Peyer's patch (tissue), 4 donors: Measurements from ENCODE around the gene ADAMTS10. TPM values are rescaled to one million over a fixed set of nuclear protein-coding genes. Genes with fewer than 3 reads are reported as not detected.

Experiments used
- DNase-seq, 3 donors: peaks; one replicate each; pipeline ENCODE4 v3.0.0-alpha.2; 2017 to 2019
- H3K27ac ChIP-seq, 4 donors: fragments of 200-600 bp; sonication (generic); one replicate each; pipeline ENCODE4 v1.5.1; 2016 to 2019
- H3K27me3 ChIP-seq, 2 donors: fragments of 200-600 bp; sonication (generic); one replicate each; pipeline ENCODE4 v1.5.1; 2019
- H3K36me3 ChIP-seq, 3 donors: fragments of 200-600 bp; sonication (generic); one replicate each; pipeline ENCODE4 v1.5.1; 2016 to 2019
- H3K4me1 ChIP-seq, 4 donors: fragments of 200-600 bp; sonication (generic); one replicate each; pipeline ENCODE4 v1.5.1; 2016 to 2019
- H3K4me3 ChIP-seq, 4 donors: fragments of 200-600 bp; sonication (generic); 1 replicate in 3 of 4; 2 replicates in 1 of 4; pipeline ENCODE4 v1.5.1; 2016 to 2019; ENCODE audit warnings: mild to moderate bottlenecking in 1 of 4
- H3K9me3 ChIP-seq, 4 donors: fragments of 200-600 bp; sonication (generic); one replicate each; pipeline ENCODE4 v1.5.1; 2016 to 2019; ENCODE audit warnings: mild to moderate bottlenecking in 1 of 4
- POLR2A ChIP-seq, 2 donors: fragments of 450-650 bp; IDR thresholded peaks; one replicate each; pipeline ENCODE4 v1.5.1; 2017; ENCODE audit warnings: antibody characterized with exemption in 2 of 2, mild to moderate bottlenecking in 2 of 2, moderate library complexity in 2 of 2
- total RNA-seq, 4 donors: library from RNA; depleted of rRNA; stranded (reverse); fragments of >200 nt; gene quantifications; one replicate each; pipeline ENCODE4 v1.1.0, GENCODE V29; 2016
- TF ChIP-seq, protein P1 (sequence below), 6 experiments: fragments of 450-650 bp in 4 of 6; fragments of 200-600 bp in 2 of 6; sonication (generic) in 1 of 6; IDR thresholded peaks; one replicate each; pipeline ENCODE4 v1.5.1; 2017 to 2019; ENCODE audit warnings: antibody characterized with exemption in 6 of 6, mild to moderate bottlenecking in 3 of 6, moderate library complexity in 1 of 6

The ADAMTS10 gene
- total RNA-seq, 4 donors from 2014 or later = 26.5 to 92.4 (median 37.2) TPM; not detected in 1

DNA sequence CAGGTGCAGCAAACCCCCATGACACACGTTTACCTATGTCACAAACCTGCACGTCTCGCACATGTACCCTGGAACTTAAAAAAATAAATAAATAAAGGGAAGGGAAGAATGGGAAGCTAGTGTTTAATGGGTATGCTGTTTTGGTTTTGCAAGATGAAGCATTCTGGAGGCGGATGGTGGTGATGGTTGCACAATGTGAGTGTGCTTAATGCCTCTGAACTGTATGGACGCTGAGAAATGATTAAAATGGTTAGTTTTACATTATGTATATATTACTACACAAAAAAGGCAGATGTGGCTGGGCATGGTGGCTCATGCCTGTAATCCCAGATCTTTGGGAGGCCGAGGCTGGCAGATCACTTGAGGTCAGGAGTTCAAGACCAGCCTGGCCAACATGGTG, 37.7 kb upstream of the ADAMTS10 start:
- no peaks in the 10 kb centered on the region for H3K27me3 ChIP-seq
- H3K36me3 ChIP-seq = no peaks in the 10 kb centered on the region
- DNase-seq = no peak
- no peak overlapping the region for H3K27ac ChIP-seq
- H3K4me3 ChIP-seq = no peak overlapping the region
- H3K4me1 ChIP-seq = no peaks in the 10 kb centered on the region
- H3K9me3 ChIP-seq = no peaks in the 10 kb centered on the region
- TF ChIP-seq, protein P1, sequence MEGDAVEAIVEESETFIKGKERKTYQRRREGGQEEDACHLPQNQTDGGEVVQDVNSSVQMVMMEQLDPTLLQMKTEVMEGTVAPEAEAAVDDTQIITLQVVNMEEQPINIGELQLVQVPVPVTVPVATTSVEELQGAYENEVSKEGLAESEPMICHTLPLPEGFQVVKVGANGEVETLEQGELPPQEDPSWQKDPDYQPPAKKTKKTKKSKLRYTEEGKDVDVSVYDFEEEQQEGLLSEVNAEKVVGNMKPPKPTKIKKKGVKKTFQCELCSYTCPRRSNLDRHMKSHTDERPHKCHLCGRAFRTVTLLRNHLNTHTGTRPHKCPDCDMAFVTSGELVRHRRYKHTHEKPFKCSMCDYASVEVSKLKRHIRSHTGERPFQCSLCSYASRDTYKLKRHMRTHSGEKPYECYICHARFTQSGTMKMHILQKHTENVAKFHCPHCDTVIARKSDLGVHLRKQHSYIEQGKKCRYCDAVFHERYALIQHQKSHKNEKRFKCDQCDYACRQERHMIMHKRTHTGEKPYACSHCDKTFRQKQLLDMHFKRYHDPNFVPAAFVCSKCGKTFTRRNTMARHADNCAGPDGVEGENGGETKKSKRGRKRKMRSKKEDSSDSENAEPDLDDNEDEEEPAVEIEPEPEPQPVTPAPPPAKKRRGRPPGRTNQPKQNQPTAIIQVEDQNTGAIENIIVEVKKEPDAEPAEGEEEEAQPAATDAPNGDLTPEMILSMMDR (IDR thresholded peaks at IDR 0.05) = no peak
- TF ChIP-seq POLR2A (IDR thresholded peaks at IDR 0.05) = no peak

DNA sequence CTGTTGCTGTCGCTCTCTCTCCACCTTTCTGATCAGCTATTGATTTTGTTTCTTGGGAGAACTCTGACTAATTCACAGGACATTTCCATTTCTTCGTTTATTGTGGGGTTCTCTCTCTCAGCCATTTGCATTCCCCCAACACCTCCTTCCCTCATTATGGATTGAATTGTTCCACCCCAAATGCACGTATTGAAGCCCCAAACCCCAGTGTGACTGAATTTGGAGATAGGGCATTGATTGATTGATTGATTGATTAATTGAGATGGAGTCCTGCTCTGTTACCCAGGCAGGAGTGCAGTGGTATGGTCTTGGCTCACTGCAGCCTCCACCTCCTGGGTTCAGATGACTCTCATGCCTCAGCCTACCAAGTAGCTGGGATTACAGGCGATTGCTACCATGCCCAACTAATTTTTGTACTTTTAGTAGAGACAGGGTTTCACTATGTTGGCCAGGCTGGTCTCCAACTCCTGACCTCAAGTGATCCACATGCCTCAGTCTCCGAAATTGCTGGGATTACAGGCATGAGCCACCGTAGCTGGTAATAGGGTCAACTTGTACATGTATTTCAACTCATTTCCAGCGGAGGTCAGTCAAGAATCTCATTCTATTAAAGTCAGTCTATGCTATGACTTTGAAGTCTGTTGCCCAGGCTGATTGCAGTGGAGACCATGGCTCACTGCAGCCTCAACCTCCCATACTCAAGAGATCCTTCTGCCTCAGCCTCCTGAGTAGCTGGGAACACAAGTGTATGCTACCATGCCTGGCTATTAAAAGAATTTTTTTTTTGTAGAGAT, 33.5 kb upstream of the ADAMTS10 start:
- H3K4me1 ChIP-seq = peaks cover 0 to 24% (median 0%) of the 10 kb centered on the region in 4 donors
- no peaks in the 10 kb centered on the region for H3K27me3 ChIP-seq
- TF ChIP-seq POLR2A (IDR thresholded peaks at IDR 0.05) = no peak
- TF ChIP-seq, protein P1 (IDR thresholded peaks at IDR 0.05) = no peak

DNA sequence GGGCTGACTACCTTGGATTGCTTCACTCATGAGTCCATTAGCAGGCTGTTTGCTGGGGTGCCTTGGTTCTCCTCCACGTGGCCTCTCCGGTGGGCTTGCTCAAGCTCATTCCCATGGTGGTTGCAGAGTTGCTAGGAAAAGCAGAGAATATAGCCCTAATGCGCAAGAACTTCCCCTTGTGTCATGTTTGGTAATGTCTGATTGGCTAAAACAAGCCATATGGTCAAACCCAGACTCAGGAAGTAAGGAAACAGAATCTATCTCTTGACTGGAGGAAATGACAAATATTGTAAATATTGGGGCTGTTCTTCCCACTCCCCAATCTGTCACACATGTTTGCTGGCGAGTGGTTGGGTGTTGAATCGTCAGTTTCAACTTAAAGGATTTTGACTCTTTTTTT, 32.0 kb upstream of the ADAMTS10 start:
- DNase-seq = no peak
- H3K27me3 ChIP-seq = no peaks in the 10 kb centered on the region
- H3K27ac ChIP-seq = no peak overlapping the region
- H3K9me3 ChIP-seq = no peaks in the 10 kb centered on the region
- H3K4me3 ChIP-seq = no peak overlapping the region
- H3K4me1 ChIP-seq = peaks cover 0 to 33% (median 0%) of the 10 kb centered on the region in 4 donors
- no peaks in the 10 kb centered on the region for H3K36me3 ChIP-seq
- TF ChIP-seq POLR2A (IDR thresholded peaks at IDR 0.05) = no peak
- TF ChIP-seq, protein P1 (IDR thresholded peaks at IDR 0.05) = no peak

More for the DNA sequence above, 33.5 kb upstream of the ADAMTS10 start:
- Histone ChIP-seq H3K27ac (no peak overlapping the region), H3K4me3 (no peak overlapping the region), H3K9me3 (no peaks in the 10 kb centered on the region), H3K36me3 (no peaks in the 10 kb centered on the region)
- DNase-seq = no peak

DNA sequence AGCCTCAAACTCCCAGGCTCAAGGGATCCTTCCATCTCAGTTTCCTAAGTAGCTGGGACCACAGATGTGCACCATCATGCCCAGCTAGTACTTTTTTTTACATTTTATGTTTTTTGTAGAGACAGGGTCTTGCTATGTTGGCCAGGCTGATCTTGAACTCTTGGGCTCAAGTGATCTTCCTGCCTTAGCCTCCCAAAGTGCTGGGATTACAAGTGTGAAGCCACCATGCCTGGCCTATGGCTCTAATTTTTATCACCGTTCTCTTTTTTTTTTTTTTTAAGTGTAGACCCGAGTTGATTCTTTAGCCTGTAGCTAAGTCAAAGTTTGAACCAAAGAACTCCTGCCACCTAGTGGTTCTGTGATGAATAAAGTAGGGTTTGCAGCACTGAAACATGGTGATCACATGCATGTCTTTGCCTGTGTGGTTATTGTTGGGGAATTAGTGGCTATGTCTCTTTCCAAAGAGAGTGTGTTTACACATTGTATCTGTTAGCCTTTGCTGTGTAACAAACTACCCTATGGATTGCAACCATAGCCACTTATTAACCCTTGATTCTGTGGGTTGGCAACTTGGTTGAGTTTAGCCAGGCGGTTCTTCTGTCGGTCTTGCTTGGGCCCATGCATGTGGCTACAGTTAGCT, 31.5 kb upstream of the ADAMTS10 start:
- Histone ChIP-seq H3K27ac (no peak overlapping the region), H3K27me3 (no peaks in the 10 kb centered on the region), H3K4me3 (no peak overlapping the region), H3K36me3 (no peaks in the 10 kb centered on the region), H3K9me3 (no peaks in the 10 kb centered on the region), H3K4me1 (peaks cover 0 to 33% (median 0%) of the 10 kb centered on the region in 4 donors)
- TF ChIP-seq, protein P1 (IDR thresholded peaks at IDR 0.05) = peak in 5 of 6 experiments; percentile 17 to 66 (median 65)
- no peak for TF ChIP-seq POLR2A (IDR thresholded peaks at IDR 0.05)
- no peak for DNase-seq

DNA sequence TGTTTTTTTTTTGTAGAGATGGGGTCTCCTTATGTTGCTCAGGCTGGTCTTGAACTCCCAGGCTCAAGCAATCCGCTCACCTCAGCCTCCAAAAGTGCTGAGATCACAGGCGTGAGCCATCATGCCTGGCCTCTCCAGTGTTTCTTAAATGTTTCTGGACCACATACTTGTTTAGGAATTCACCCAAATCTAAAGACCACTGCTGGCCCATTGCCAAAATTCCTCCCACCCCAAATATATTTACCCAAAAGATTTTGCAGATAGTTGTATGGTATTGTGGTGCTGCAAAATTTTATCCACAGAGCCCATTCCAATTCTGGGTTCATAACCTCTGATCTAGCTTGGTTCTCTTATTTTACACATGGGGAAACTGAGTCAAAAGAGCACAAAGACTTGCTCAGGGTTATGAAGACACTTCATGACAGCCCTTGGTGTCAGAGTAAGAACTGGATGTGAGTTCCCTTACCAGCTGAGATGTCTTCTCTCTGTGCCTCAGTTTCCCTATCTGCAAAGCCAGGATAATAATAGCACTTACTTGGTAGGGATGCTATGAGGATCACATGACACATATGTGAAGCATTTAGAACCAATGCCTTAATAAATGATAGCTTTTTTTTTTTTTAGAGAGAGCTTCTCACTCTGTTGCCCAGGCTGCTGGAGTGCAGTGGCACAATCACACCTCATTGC, 30.8 kb upstream of the ADAMTS10 start:
- H3K27ac ChIP-seq = no peak overlapping the region
- no peak for TF ChIP-seq POLR2A (IDR thresholded peaks at IDR 0.05)
- TF ChIP-seq, protein P1 (IDR thresholded peaks at IDR 0.05) = no peak
- no peak for DNase-seq

More for the DNA sequence above, 30.8 kb upstream of the ADAMTS10 start:
- H3K4me3 ChIP-seq = no peak overlapping the region
- no peaks in the 10 kb centered on the region for H3K36me3 ChIP-seq
- no peaks in the 10 kb centered on the region for H3K27me3 ChIP-seq
- H3K4me1 ChIP-seq = peaks cover 0 to 33% (median 0%) of the 10 kb centered on the region in 4 donors
- no peaks in the 10 kb centered on the region for H3K9me3 ChIP-seq
